ENCODE results near the gene TCF12.
"Not testable (repeated sequence)": the region's sequence is repeated elsewhere in the genome, so short reads cannot be mapped to it uniquely, and the experiment has no call there.

Gene TCF12

DNA sequence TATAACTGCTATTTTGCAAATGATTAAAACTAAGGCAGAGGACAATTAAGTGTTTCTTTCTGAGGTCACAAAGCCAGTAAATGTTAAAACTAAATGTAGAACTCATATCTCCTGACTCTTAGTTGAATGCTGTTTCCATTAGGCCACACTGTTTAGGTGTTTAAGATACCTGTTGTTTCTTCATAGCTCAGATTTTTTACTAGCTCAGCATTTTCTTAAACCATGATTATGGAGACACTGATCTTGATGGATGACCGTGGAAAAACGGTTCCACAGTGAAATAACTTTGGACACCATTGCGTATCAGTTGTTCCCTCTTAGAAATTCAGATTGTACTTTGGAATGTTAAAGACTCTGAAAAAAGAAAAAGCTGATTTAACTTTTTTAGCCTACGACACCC lies 177.5 kb downstream of the TCF12 start:
- no peak for DNase-seq

DNA sequence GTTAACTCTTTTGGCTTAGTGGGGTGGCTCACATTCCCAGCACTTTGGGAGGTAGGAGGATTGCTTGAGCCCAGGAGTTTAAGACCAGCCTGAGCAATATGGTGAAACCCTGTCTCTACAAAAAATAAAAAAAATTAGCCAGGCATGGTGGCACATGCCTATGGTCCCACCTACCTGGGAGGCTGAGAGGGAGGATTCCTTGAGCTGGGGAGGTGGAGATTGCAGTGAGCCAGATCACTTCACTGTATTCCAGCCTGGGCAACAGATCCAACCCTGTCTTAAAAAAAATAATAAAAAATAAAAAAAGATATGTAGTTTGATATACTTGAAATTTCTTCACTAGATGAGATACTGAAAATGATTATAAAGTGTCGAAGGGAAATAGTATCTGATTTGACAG lies 178.8 kb downstream of the TCF12 start:
- no peak for DNase-seq

- not testable (repeated sequence) for DNase-seq
These were observed 179.6 kb downstream of the TCF12 start for GRCh38 chr15:57097919-57098543.

DNA sequence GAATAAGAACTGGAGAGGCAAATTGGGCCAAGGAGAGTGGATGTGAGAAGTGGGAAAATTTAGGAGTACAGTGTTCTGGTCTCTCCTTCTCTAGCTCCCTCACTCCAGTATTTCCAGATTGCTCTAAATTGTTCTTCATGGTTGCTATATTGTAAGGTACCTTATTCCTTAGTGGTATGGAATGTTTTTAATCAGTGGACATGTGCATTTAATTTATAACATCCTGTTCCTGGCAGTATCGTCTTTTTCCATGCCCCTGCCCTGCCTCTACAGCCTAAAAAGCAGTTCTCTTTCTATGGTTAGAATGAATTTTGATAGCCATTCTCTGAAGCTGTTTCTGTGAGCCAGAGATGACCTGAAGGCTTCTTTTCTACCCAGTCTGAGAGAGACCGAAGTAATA lies 180.5 kb downstream of the TCF12 start:
- DNase-seq = no peak

GRCh38 chr15:57100136-57100539 lies 181.7 kb downstream of the TCF12 start:
- DNase-seq = no peak

- no peak for DNase-seq
These were observed 184.4 kb downstream of the TCF12 start for GRCh38 chr15:57102858-57103257.

DNA sequence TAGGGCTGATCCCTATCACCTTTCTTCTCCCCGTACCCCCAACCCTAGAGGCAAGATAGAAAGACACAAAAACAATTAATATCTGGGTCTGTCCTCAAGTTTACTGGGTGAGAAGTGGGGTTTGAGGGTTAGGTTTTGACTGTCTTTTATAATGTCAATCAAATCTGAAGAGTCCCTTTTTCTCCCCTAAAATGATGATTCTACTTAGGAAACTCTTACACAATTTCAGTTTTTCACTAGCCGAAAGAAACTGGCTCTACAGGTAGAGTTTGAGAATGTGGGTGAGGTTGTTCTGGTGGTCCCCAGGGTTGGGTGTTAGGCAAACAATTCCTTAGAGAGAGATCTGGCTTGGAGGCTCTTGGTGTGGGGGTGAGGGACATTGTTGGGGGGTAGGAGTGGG lies 189.9 kb downstream of the TCF12 start:
- no peak for DNase-seq

- no peak for DNase-seq
These were observed 190.6 kb downstream of the TCF12 start for GRCh38 chr15:57109005-57109404.

- no peak for DNase-seq
These were observed 192.6 kb downstream of the TCF12 start for GRCh38 chr15:57111002-57111401.

GRCh38 chr15:57112178-57112577 lies 193.7 kb downstream of the TCF12 start:
- no peak for DNase-seq

DNA sequence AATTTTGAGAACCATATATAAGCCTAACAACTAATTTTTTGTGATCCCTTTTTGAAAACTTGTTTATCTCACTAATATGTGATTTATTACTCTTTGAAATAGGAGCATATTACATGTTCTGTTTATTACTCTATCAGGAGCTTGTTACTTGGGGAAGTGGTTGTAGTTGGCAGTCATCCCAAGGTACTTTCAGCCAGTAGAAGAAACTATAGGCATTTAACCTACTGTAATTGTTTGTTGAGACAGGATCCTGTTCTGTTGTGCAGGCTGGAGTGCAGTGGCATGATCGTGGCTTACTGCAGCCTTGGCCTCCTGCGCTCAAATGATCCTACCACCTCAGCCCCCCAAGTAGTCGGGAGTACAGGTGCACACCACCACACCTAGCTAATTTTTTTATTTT lies 195.6 kb downstream of the TCF12 start:
- no peak for DNase-seq

- no peak for DNase-seq
These were observed 199.8 kb downstream of the TCF12 start for GRCh38 chr15:57118013-57118799.

GRCh38 chr15:57122080-57122840 lies 203.8 kb downstream of the TCF12 start:
- no peak for DNase-seq

DNA sequence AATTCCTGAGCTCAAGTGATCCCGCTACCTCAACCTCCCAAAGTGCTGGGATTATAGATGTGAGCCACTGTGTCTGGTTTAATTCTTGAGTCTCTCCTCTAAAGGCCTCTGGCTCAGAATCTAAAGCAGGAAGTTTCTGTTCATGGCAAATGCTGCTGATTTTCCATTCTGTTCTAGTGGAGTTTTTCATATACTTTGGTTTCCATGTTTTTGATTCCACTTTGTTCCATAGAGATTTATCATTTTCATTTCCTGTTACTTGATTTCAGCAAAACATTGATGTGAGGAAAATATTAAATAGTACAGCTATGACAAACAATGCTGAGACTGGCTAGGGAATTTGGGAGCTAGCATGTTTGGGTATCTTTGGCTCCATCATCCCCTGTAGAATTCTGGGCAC lies 205.6 kb downstream of the TCF12 start:
- no peak for DNase-seq

- no peak for DNase-seq
These were observed 210.6 kb downstream of the TCF12 start for GRCh38 chr15:57129064-57129463.

DNA sequence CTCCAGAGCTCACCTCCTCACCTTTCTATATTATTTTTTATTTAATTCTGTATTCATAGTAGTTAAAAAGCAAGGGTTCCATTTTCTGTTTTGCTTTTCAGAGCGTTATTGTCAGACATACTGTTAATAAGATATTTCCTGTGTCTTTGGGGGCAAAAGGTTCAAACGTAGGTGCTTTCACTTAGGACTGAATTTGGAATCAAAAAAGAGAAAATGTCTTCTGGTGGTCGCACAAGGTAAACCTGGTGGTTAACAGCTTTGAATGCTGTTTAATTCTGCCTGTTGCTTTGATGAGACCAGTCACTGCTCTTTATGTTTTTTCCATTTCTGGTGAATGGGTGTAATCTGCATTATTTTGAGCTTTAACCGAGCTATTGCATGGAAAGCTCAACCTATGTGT lies 212.5 kb downstream of the TCF12 start:
- no peak for DNase-seq

DNA sequence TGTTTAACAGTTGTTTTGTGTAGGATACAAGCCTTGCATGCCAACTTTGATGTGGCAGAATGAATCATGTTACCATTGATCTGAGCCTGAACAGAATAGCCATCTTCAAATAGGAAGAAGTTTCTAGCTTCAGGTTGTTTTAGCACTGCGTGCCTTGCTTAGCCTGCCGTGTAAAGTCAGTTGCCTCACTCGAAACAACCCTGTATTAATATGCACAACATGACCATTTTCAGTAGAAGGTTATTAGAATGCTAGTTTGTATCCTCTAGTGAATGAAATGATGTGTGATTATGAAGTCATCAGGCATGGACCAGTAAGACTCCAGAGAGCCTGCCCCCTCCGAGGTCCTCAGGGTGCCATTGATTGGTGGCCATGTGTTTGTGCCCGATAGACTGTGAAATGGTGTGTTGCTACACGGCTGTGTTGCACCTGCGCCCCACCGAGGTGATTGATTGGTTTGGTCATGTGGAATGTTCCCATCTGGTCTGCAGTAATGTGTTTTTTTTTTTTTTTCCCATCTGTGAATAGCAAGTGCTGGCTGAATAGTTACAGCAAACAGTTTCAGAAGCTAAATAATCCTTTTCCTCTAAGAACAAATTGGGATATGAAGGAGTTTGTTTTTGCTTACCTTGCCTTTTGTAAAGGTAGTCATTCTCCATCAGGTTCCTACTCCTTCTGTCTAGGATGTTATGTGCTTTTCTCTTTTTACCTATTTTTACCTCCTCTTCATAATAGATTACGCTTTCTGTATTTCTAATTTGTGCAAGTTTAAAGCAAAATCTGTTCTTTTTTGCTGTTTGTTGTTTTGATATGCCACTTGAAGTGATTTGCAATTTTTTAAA lies 214.9 kb downstream of the TCF12 start:
- no peak for DNase-seq

GRCh38 chr15:57134071-57134605 lies 215.7 kb downstream of the TCF12 start:
- no peak for DNase-seq

DNA sequence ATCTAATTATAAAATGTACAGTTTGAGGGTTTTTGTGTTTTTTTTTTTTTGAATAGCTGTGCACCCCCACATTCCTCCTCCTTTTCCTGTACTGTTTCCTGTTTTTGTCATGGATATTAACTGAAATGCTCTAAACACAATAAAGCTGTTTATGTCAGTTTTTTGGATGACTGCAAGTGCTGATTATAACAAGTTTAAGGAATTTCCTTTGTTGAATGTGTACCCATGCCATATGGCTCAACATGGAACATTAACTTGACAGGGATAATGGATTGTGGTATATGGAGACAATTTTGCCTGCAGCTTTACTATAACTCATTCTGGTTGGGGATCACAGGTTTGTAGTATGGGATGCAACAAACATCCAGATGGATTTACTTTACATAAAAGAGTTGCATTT lies 216.4 kb downstream of the TCF12 start:
- no peak for DNase-seq

- no peak for DNase-seq
These were observed 217.4 kb downstream of the TCF12 start for GRCh38 chr15:57135800-57136199.

GRCh38 chr15:57138349-57138788 lies 219.9 kb downstream of the TCF12 start:
- DNase-seq = no peak

DNA sequence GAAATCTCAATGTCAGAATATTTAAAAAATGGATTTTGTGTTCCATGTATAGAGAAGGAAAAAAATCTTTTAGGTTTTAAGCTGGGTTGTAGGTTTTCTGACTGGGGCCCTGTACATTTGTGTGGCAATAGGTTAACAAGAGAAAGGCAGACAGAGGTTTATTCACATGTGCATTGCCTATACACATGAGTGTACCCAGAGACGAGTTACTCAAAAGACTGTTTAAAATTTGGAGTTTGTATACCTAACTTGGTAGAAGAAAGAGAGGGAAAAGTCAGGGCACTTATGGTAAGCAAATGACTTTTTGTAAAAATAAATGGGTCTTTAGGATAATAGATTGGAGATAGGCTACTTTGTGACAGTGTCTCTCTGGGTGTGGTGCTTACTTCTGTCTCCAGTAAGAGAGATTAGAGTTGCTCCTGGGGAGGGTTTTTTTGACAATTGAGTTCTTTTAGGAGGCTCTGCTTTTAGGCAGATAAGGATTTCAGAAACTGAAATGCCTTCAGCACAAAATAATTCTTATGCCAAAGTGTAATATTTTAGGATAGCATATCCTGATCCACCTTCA lies 225.2 kb downstream of the TCF12 start:
- no peak for DNase-seq
